Activated CD4-positive, CD25-positive, alpha-beta regulatory T cell treated with anti-CD3 and anti-CD28 coated beads, Interleukin-2, amount 50 U/mL, for 72 hours (primary cell): ENCODE results near the gene PSORS1C2.

ENCODE experiments used
- DNase-seq: peaks from one replicate; pipeline ENCODE4 v3.0.0; 2021

The PSORS1C2 gene

DNA sequence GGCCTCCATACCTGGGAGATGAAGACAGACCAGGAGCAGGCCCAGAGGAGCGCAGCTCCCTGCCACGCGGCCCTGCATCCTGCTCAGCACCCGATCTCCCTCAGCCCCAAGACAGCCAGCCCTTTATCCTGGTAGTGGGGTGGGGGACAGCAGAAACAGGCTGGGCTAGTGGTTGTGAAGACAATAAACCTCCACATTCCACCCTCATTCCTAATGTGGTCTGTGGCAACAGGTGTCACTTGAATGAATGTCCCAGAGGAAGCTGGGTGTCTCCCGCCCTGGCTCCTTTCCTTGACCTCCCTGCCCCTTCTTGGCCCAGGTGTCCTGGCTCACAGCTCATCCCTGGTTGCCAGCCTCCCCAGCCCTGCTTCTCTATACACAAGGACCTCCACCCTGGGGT, 26.4 kb downstream of the PSORS1C2 start, which contains the start of gene C6orf15:
TSS of gene C6orf15 (minus strand) at position 98 of the 400 bp plus-strand sequence. CDS start at position 78, 20 bp downstream.
- DNase-seq: no peak

- DNase-seq: no peak
Measured at GRCh38 chr6:31111712-31112111, 27.2 kb downstream of the PSORS1C2 start.

GRCh38 chr6:31110825-31111582, 27.9 kb downstream of the PSORS1C2 start:
- DNase-seq: no peak

DNA sequence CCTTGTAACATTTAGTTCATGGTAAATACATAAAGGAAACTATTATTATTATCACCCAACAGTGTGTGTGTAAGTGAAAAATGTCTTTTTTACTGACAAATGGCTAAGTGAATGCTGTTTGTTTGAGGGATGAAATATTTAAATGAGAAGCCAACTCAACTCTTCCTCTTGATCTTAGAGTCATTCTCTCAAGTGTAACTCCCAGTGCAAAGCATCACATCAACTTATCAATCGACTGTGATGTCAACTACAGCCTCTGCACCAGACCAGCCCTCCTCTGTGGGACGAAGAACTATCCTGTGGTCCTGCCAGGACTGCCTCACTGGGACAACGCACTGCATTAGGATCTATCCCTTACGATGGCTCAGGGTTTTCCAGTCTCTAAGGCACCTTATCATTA, 31.8 kb downstream of the PSORS1C2 start:
- DNase-seq: no peak

GRCh38 chr6:31103136-31103535, 35.7 kb downstream of the PSORS1C2 start:
- DNase-seq: no peak

DNA sequence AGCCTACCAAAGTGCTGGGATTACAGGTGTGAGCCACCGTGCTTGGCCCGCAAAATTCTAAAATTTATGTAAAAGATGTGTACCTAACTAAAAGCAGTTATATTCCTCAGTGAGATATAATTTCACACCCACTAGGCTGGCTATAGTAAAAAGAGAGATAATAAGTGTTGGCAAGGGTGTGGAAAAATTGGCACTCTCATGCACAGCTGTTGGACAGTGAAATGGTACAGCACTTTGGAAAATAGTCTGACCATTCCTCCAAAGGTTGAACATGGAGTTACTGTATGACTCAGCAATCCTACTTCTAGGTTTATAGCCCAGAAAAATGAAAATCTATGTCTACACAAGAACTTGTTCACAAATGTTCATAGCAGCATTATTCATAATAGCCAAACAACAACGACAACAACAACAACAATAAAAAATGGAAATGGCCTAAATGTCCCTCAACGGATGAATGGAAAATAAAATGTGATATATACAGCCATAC, 40.4 kb downstream of the PSORS1C2 start:
- no peak for DNase-seq

- DNase-seq: no peak
Measured at GRCh38 chr6:31096656-31097055, 42.2 kb downstream of the PSORS1C2 start.

DNA sequence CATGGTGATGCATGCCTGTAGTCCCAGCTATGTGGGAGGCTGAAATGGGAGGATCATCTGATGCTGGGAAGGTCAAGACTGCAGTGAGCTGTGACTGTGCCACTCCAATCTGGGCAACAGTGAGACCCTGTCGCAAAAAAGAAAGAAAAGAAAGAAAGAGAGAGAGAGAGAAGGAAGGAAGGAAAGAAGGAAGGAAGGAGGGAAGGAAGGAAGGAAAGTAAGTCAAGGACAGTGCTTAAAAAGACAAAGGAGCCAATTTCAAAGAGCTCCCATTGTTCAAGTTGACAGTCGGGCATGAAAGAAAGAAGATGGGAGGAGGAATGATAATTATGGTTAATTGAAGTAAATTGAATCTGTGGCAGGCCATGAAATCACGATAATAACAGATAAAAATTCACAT, 42.7 kb downstream of the PSORS1C2 start:
- DNase-seq: no peak

- peak; percentile 36 for DNase-seq
Measured at GRCh38 chr6:31094389-31094881, 44.4 kb downstream of the PSORS1C2 start.

DNA sequence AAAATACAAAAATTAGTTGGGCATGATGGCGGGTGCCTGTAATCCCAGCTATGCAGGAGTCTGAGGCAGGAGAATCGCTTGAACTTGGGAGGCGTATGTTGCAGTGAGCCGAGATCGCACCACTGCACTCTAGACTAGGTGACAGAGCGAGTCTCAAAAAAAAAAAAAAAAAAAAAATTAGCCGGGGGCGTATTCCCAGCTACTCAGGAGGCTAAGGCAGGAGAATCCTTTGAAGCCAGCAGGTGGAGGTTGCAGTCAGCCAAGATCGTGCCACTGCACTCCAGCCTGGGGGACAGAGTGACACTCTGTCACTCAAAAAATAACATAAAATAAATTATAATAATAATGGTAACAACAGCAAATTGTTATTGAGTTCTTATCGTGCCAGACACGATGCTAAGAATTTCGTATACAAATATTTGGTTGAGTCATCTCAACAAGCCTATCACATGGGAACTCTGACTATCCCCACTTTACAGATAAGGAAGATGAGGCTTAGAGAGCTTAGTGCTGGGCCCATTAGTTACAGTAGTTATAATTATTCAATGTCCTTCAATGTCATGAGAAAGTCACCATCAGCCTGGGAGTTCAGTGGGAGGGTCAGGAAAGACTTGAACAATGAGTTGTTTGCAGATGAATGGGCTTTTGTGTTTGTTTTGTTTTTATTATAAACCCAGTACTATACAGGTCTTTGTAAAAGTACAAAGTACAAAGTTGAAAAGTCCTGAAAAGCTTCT, 45.9 kb downstream of the PSORS1C2 start:
- no peak for DNase-seq

DNA sequence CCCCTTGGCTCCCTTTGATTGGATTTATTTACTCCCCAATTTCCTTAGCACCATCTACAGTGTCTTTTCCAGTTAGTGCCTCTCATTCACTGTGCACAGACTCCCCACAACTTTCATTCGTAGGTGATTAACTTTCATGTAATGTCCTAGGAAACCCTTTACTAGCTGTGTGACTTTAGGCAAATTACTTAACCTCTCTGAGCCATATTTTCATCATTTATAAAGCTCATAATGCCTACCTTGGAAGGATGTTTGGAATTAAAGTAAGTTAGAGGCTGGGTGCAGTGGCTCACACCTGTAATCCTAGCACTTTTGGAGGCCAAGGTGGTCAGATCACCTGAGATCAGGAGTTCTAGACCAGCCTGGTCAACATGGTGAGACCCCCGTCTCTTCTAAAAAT, 46.6 kb downstream of the PSORS1C2 start:
- DNase-seq: no peak

- DNase-seq: no peak
Measured at GRCh38 chr6:31091680-31092079, 47.2 kb downstream of the PSORS1C2 start.

DNA sequence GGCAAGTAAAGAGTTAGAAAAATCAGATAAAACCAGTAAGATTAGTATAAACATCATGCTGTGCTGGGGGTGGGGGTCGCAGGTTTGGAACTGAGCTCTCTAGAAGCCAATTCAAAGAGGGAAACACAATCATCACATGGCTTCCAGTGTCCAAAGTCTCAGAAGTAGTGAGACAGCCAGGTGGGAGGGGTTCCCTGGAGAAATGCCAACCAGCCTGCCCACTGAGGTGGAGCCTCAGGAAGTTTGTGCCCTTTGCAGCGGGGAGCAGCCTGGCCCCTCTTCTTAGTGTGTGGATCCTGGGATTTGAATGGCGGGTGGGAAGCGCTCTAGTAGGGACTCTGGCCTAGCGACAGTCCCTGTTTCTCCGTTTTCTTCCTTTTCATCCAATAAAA, 47.9 kb downstream of the PSORS1C2 start:
- no peak for DNase-seq

- no peak for DNase-seq
Measured at GRCh38 chr6:31090275-31090972, 48.4 kb downstream of the PSORS1C2 start.
